Panc1 (cell line): ENCODE data around the gene PAH. TPM values are rescaled to one million over a fixed set of nuclear protein-coding genes. Genes with fewer than 3 reads are reported as not detected.

ENCODE experiments used
- ATAC-seq: fragments of 200-7000 bp; cut with Tn5 transposase; 2 replicates; pipeline ENCODE4 v1.9.1; 2020; ENCODE audit warnings: mild to moderate bottlenecking, moderate library complexity
- BruUV-seq: library from RNA; stranded (reverse); fragments of 400-500 nt; replicated peaks from 2 replicates; lab custom pipeline; 2021; lab: Mats Ljungman, UMichigan
- CTCF ChIA-PET: fragments of 300-600 bp; sonication (Branson Sonifier 250); formaldehyde crosslinking; loops from one replicate; lab custom pipeline; 2022; ENCODE audit warnings: antibody characterized with exemption; lab: Charles Lee
- POLR2A ChIA-PET: fragments of 300-600 bp; sonication (Branson Sonifier 250); formaldehyde crosslinking; loops from one replicate; lab custom pipeline; 2022; ENCODE audit warnings: antibody characterized with exemption; lab: Charles Lee
- DNase-seq: peaks from one replicate; pipeline ENCODE4 v3.0.0-alpha.2; 2010; ENCODE audit warnings: low read depth, low spot score
- H3K27ac ChIP-seq: 2 replicates; pipeline ENCODE4 v1.5.1; 2011; ENCODE audit warnings: mild to moderate bottlenecking, low read length, inconsistent platforms
- H3K27me3 ChIP-seq: fragments of 200-500 bp; sonication (Bioruptor generic); 2 replicates; pipeline ENCODE4 v1.6.0; 2014; ENCODE audit warnings: low read length, inconsistent platforms; ENCODE audit not compliant: control insufficient read depth, insufficient read depth
- H3K36me3 ChIP-seq: fragments of 200-500 bp; sonication (Bioruptor generic); 2 replicates; pipeline ENCODE4 v1.5.1; 2014; ENCODE audit warnings: inconsistent platforms, mild to moderate bottlenecking, low read length, moderate library complexity; ENCODE audit not compliant: control insufficient read depth, insufficient read depth
- H3K4me1 ChIP-seq: 2 replicates; pipeline ENCODE4 v1.5.1; 2011; ENCODE audit warnings: inconsistent platforms, mild to moderate bottlenecking, low read length, moderate library complexity; ENCODE audit not compliant: control insufficient read depth, insufficient read depth
- H3K4me3 ChIP-seq, 2 experiments: 2 replicates each; pipeline ENCODE4 v1.5.1; 2011 to 2012; ENCODE audit warnings: low read depth in 2 of 2, low read length in 2 of 2, mild to moderate bottlenecking in 2 of 2, inconsistent platforms in 1 of 2, moderate library complexity in 1 of 2
- H3K9me3 ChIP-seq: fragments of 200-500 bp; sonication (Bioruptor generic); 2 replicates; pipeline ENCODE4 v1.5.1; 2014; ENCODE audit warnings: low read depth, mild to moderate bottlenecking, inconsistent platforms, low read length, moderate library complexity; ENCODE audit not compliant: control insufficient read depth, insufficient read depth
- POLR2AphosphoS5 ChIP-seq: IDR thresholded peaks from 2 replicates; pipeline ENCODE4 v1.6.1; 2012; ENCODE audit warnings: mild to moderate bottlenecking, low read depth, low read length, moderate library complexity
- REST ChIP-seq, 2 experiments: IDR thresholded peaks; 2 replicates each; pipeline ENCODE4 v1.6.1; 2011 to 2012; ENCODE audit warnings: low read depth in 2 of 2, control low read depth in 1 of 2, low read length in 1 of 2, mild to moderate bottlenecking in 1 of 2, moderate library complexity in 1 of 2; ENCODE audit not compliant: insufficient read depth in 1 of 2
- SIN3A ChIP-seq: IDR thresholded peaks from 2 replicates; pipeline ENCODE4 v1.6.1; 2012; ENCODE audit warnings: low read depth, mild to moderate bottlenecking, low read length, moderate library complexity, borderline replicate concordance; ENCODE audit not compliant: insufficient read depth
- TCF7L2 ChIP-seq: IDR thresholded peaks from 2 replicates; pipeline ENCODE4 v1.6.1; 2011; ENCODE audit warnings: mild to moderate bottlenecking, low read depth, low read length, inconsistent platforms
- in situ Hi-C: cut with HindIII; loops from 2 replicates; pipeline ENCODE4 v1.10.0; 2016; ENCODE audit warnings: low sequenced_read_pairs, low pct_unique_long_range_greater_than_20kb
- intact Hi-C: fragments of 100-400 bp; cut with micrococcal nuclease; formaldehyde crosslinking; loops from one replicate; pipeline ENCODE4 v1.10.0; 2022; ENCODE audit not compliant: unreplicated experiment
- total RNA-seq: library from RNA; stranded (reverse); gene quantifications from one replicate; pipeline ENCODE4 v1.2.1, GENCODE V29; 2021; ENCODE audit not compliant: unreplicated experiment
- TF ChIP-seq, protein P1 (sequence below): fragments of 450-650 bp; IDR thresholded peaks from 2 replicates; pipeline ENCODE4 v1.5.1; 2017; ENCODE audit warnings: mild to moderate bottlenecking

PAH gene
- total RNA-seq, 1 experiment from 2014 or later, result 0.51 TPM

GRCh38 chr12:102905229-102905628, 11.8 kb downstream of the PAH start:
- no peaks in the 10 kb centered on the region for H3K36me3 ChIP-seq
- H3K4me3 ChIP-seq, result no peak overlapping the region
- intact Hi-C loops (no loop called here), in situ Hi-C loops (no loop called here)
- H3K27me3 ChIP-seq, result no peaks in the 10 kb centered on the region
- CTCF ChIA-PET, result no interaction called here
- ATAC-seq (no peak), DNase-seq (no peak)
- H3K27ac ChIP-seq, result no peak overlapping the region
- TF ChIP-seq SIN3A, result no peak
- TF ChIP-seq, protein P1, sequence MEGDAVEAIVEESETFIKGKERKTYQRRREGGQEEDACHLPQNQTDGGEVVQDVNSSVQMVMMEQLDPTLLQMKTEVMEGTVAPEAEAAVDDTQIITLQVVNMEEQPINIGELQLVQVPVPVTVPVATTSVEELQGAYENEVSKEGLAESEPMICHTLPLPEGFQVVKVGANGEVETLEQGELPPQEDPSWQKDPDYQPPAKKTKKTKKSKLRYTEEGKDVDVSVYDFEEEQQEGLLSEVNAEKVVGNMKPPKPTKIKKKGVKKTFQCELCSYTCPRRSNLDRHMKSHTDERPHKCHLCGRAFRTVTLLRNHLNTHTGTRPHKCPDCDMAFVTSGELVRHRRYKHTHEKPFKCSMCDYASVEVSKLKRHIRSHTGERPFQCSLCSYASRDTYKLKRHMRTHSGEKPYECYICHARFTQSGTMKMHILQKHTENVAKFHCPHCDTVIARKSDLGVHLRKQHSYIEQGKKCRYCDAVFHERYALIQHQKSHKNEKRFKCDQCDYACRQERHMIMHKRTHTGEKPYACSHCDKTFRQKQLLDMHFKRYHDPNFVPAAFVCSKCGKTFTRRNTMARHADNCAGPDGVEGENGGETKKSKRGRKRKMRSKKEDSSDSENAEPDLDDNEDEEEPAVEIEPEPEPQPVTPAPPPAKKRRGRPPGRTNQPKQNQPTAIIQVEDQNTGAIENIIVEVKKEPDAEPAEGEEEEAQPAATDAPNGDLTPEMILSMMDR, result no peak
- TF ChIP-seq REST (IDR thresholded peaks at IDR 0.05; ENCODE audit: insufficient read depth in 1 of 2, low read depth in 2 of 2, low read length in 1 of 2), result no peak
- TF ChIP-seq POLR2AphosphoS5, result no peak
- no peak for TF ChIP-seq TCF7L2
- POLR2A ChIA-PET, result interaction anchor here (0.7 kb wide), 2 partner anchors 88 to 534 kb away, joined by 3 to 6 read pairs; no protein-coding TSS in a partner anchor
- BruUV-seq, result no TSS peak
- no peaks in the 10 kb centered on the region for H3K9me3 ChIP-seq
- no peaks in the 10 kb centered on the region for H3K4me1 ChIP-seq

- Histone ChIP-seq H3K36me3 (no peaks in the 10 kb centered on the region), H3K9me3 (no peaks in the 10 kb centered on the region), H3K27ac (no peak overlapping the region), H3K27me3 (no peaks in the 10 kb centered on the region), H3K4me1 (no peaks in the 10 kb centered on the region), H3K4me3 (no peak overlapping the region)
- in situ Hi-C loops, result no loop called here
- TF ChIP-seq POLR2AphosphoS5 (no peak), REST (IDR thresholded peaks at IDR 0.05; ENCODE audit: insufficient read depth in 1 of 2, low read depth in 2 of 2, low read length in 1 of 2) (no peak), TCF7L2 (no peak), SIN3A (no peak)
- TF ChIP-seq, protein P1, result no peak
- POLR2A ChIA-PET, result no interaction called here
- ATAC-seq (no peak), DNase-seq (no peak)
- BruUV-seq, result no TSS peak
- intact Hi-C loops, result no loop called here
- CTCF ChIA-PET, result no interaction called here
Measured at GRCh38 chr12:102903337-102904007, 13.6 kb downstream of the PAH start.
